Motor neuron (in vitro differentiated cells): ENCODE measurements around the gene WDR37. TPM values are rescaled to one million over a fixed set of nuclear protein-coding genes. Genes with fewer than 3 reads are reported as not detected.

Experiments
- ATAC-seq, 8 experiments: fragments of 200-7000 bp; cut with Tn5 transposase; replicated peaks in 6 of 8; 2 replicates each; pipeline ENCODE4 v1.8.0; 2021; ENCODE audit warnings: mild to moderate bottlenecking in 8 of 8, moderate library complexity in 8 of 8
- H3K27ac ChIP-seq, 2 donors: fragments of 250-450 bp; sonication (Bioruptor Pico); 2 replicates each; pipeline ENCODE4 v1.9.0; 2021; ENCODE audit warnings: antibody characterized with exemption in 2 of 2, mild to moderate bottlenecking in 2 of 2, moderate library complexity in 1 of 2
- H3K4me1 ChIP-seq, 2 donors: fragments of 250-450 bp; sonication (Bioruptor Pico); replicated peaks in 1 of 2; 2 replicates each; pipeline ENCODE4 v1.6.1; 2021; ENCODE audit warnings: antibody characterized with exemption in 2 of 2, mild to moderate bottlenecking in 2 of 2, moderate library complexity in 1 of 2
- H3K4me3 ChIP-seq, 5 donors: fragments of 250-450 bp; sonication (Bioruptor Pico); 2 replicates each; pipeline ENCODE4 v1.9.0; 2021; ENCODE audit warnings: antibody characterized with exemption in 5 of 5, mild to moderate bottlenecking in 5 of 5, moderate library complexity in 4 of 5
- WGBS, 10 experiments: fragments of 450-650 bp; shearing (Covaris generic); methylation state at CpG; one replicate each; pipeline ENCODE4 v1.0.0; 2022; 5-methylcytosine and 5-hydroxymethylcytosine counted together
- in situ Hi-C, 9 experiments: fragments of 400-800 bp; cut with MboI; loops; one replicate each; pipeline ENCODE4 v1.15.0; 2021; ENCODE audit warnings: low sequenced_read_pairs in 9 of 9, low pct_unique_long_range_greater_than_20kb in 2 of 9; ENCODE audit not compliant: unreplicated experiment in 9 of 9
- total RNA-seq, 8 experiments: library from RNA; unstranded; fragments of 300-600 nt; gene quantifications; 2 replicates each; pipeline versions ENCODE4 v1.2.3 to v1.2.4, GENCODE V29; 2022

WDR37 gene
- total RNA-seq, 8 experiments from 2014 or later = 8.4 to 20.3 (median 16.1) TPM

- peaks cover 0 to 7% of the 10 kb centered on the region in 2 donors for H3K4me1 ChIP-seq
- H3K4me3 ChIP-seq = no peak overlapping the region
- 27 to 97% (median 88%) methylated on average over 2 to 6 of the region's 16 CpGs; no CpG with 5 or more reads in 5 of the 10 experiments for WGBS, 10 experiments
- no peak overlapping the region for H3K27ac ChIP-seq
- no peak for ATAC-seq
- in situ Hi-C loops = no loop called here
Observed at GRCh38 chr10:1178506-1178905, 122.3 kb downstream of the WDR37 start.

- WGBS, 10 experiments = 17 to 94% (median 75%) methylated on average over 1 to 11 of the region's 20 CpGs; no CpG with 5 or more reads in 1 of the 10 experiments
- Histone ChIP-seq H3K27ac (no peak overlapping the region), H3K4me3 (no peak overlapping the region), H3K4me1 (peaks cover 0 to 9% of the 10 kb centered on the region in 2 donors)
- ATAC-seq = no peak
- in situ Hi-C loops = no loop called here
Observed at GRCh38 chr10:1179346-1180070, 123.3 kb downstream of the WDR37 start.

- Histone ChIP-seq H3K27ac (no peak overlapping the region), H3K4me3 (no peak overlapping the region), H3K4me1 (peaks cover 0 to 11% of the 10 kb centered on the region in 2 donors)
- WGBS, 10 experiments = 73 to 100% (median 100%) methylated on average over 1 to 5 of the region's 16 CpGs; no CpG with 5 or more reads in 3 of the 10 experiments
- no peak for ATAC-seq
- in situ Hi-C loops = no loop called here
Observed at GRCh38 chr10:1180071-1180730, 124.0 kb downstream of the WDR37 start.

GRCh38 chr10:1180836-1181235 is 124.7 kb downstream of the WDR37 start:
- 0 to 100% (median 71%) methylated on average over 1 to 11 of the region's 11 CpGs; no CpG with 5 or more reads in 3 of the 10 experiments for WGBS, 10 experiments
- H3K27ac ChIP-seq = no peak overlapping the region
- peaks cover 0 to 11% of the 10 kb centered on the region in 2 donors for H3K4me1 ChIP-seq
- ATAC-seq = peak in 3 of 8 experiments; percentile 26 to 35 (median 32)
- no peak overlapping the region for H3K4me3 ChIP-seq
- in situ Hi-C loops = no loop called here

Other genes with a start within 250 kb of the WDR37 start
- 10 to 100 TPM; 17.2 to 66.0 (median 34.1) TPM for gene LARP4B, start 124.7 kb upstream of the WDR37 start, total RNA-seq
- 100 to 1,000 TPM in 1 of 8 experiments, 10 to 100 TPM in 7; 35.9 to 115 (median 49.1) TPM for gene GTPBP4, start 68.0 kb upstream of the WDR37 start, total RNA-seq
- gene IDI2, start 30.5 kb upstream of the WDR37 start, total RNA-seq = not detected
- gene IDI1, start 7.3 kb upstream of the WDR37 start, total RNA-seq = 100 to 1,000 TPM in 4 of 8 experiments, 10 to 100 TPM in 4; 47.7 to 112 (median 99.2) TPM